ENCODE data around the gene LLPH. TPM values are rescaled to one million over a fixed set of nuclear protein-coding genes. Genes with fewer than 3 reads are reported as not detected.

Gene LLPH
- polyA plus RNA-seq, 1 of the 3 experiments (the other 2 are of a cell fraction) = 7.4 TPM

DNA sequence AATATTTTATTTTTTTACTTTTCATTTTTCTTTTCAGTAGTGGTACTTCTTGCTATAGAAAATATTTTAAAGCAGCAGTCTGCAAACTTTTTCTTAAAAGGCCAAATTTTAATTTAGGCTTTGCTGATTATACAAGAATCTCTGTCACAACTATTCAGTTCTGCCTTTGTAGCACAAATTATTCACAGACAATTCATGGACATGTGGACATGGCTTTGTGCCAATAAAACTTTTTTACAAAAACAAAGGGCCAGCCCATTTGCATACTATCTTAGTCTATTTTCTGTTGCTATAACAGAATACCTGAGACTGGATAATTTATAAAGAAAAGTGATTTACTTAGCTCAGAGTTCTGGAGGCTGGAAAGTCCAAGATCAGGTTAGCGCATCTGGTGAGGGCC lies 17.1 kb downstream of the LLPH start:
- no peaks in the 10 kb centered on the region for H4K20me1 ChIP-seq (ENCODE audit: insufficient read depth)
- H3K36me3 ChIP-seq (replicated peaks in 1 of 2; ENCODE audit: control insufficient read depth in 1 of 2, insufficient read depth in 2 of 2, low read length in 1 of 2) = no peaks in the 10 kb centered on the region
- H3K4me1 ChIP-seq (ENCODE audit: control insufficient read depth in 1 of 2, insufficient read depth in 2 of 2, low read depth in 1 of 2, low read length in 1 of 2) = peaks cover 0 to 8% of the 10 kb centered on the region in 2 experiments; a peak in 1 of 4 replicates
- no peaks in the 10 kb centered on the region for H3K9me3 ChIP-seq
- no peak overlapping the region for H3K27ac ChIP-seq (ENCODE audit: low read depth in 2 of 2, low read length in 1 of 2)
- TF ChIP-seq TCF12 (IDR thresholded peaks at IDR 0.05) (no peak), YY1 (IDR thresholded peaks at IDR 0.05; ENCODE audit: low read depth) (no peak), FOXM1 (IDR thresholded peaks at IDR 0.05; ENCODE audit: low read depth) (no peak), EZH2phosphoT487 (IDR thresholded peaks at IDR 0.05; ENCODE audit: borderline replicate concordance, low read depth) (no peak), FOSL2 (IDR thresholded peaks at IDR 0.05; ENCODE audit: borderline replicate concordance, low read depth) (no peak), GATA2 (CRISPR knock-in tag; IDR thresholded peaks at IDR 0.05) (no peak), NFIC (IDR thresholded peaks at IDR 0.05; ENCODE audit: borderline replicate concordance) (no peak), RFX5 (IDR thresholded peaks at IDR 0.05; ENCODE audit: low read length) (no peak), MXI1 (IDR thresholded peaks at IDR 0.05; ENCODE audit: low read depth, low read length) (no peak), JUND (IDR thresholded peaks at IDR 0.05) (no peak), SIN3A (IDR thresholded peaks at IDR 0.05; ENCODE audit: borderline replicate concordance, low read depth, low read length) (no peak), SMC3 (IDR thresholded peaks at IDR 0.05; ENCODE audit: low read depth, low read length) (no peak)
- TF ChIP-seq, protein P1, sequence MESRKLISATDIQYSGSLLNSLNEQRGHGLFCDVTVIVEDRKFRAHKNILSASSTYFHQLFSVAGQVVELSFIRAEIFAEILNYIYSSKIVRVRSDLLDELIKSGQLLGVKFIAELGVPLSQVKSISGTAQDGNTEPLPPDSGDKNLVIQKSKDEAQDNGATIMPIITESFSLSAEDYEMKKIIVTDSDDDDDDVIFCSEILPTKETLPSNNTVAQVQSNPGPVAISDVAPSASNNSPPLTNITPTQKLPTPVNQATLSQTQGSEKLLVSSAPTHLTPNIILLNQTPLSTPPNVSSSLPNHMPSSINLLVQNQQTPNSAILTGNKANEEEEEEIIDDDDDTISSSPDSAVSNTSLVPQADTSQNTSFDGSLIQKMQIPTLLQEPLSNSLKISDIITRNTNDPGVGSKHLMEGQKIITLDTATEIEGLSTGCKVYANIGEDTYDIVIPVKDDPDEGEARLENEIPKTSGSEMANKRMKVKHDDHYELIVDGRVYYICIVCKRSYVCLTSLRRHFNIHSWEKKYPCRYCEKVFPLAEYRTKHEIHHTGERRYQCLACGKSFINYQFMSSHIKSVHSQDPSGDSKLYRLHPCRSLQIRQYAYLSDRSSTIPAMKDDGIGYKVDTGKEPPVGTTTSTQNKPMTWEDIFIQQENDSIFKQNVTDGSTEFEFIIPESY (IDR thresholded peaks at IDR 0.05; ENCODE audit: borderline replicate concordance, low read depth) = no peak
- TF ChIP-seq, protein P2, sequence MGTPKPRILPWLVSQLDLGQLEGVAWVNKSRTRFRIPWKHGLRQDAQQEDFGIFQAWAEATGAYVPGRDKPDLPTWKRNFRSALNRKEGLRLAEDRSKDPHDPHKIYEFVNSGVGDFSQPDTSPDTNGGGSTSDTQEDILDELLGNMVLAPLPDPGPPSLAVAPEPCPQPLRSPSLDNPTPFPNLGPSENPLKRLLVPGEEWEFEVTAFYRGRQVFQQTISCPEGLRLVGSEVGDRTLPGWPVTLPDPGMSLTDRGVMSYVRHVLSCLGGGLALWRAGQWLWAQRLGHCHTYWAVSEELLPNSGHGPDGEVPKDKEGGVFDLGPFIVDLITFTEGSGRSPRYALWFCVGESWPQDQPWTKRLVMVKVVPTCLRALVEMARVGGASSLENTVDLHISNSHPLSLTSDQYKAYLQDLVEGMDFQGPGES (IDR thresholded peaks at IDR 0.05; ENCODE audit: low read depth, low read length) = no peak
- TF ChIP-seq, protein P3, sequence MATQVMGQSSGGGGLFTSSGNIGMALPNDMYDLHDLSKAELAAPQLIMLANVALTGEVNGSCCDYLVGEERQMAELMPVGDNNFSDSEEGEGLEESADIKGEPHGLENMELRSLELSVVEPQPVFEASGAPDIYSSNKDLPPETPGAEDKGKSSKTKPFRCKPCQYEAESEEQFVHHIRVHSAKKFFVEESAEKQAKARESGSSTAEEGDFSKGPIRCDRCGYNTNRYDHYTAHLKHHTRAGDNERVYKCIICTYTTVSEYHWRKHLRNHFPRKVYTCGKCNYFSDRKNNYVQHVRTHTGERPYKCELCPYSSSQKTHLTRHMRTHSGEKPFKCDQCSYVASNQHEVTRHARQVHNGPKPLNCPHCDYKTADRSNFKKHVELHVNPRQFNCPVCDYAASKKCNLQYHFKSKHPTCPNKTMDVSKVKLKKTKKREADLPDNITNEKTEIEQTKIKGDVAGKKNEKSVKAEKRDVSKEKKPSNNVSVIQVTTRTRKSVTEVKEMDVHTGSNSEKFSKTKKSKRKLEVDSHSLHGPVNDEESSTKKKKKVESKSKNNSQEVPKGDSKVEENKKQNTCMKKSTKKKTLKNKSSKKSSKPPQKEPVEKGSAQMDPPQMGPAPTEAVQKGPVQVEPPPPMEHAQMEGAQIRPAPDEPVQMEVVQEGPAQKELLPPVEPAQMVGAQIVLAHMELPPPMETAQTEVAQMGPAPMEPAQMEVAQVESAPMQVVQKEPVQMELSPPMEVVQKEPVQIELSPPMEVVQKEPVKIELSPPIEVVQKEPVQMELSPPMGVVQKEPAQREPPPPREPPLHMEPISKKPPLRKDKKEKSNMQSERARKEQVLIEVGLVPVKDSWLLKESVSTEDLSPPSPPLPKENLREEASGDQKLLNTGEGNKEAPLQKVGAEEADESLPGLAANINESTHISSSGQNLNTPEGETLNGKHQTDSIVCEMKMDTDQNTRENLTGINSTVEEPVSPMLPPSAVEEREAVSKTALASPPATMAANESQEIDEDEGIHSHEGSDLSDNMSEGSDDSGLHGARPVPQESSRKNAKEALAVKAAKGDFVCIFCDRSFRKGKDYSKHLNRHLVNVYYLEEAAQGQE (IDR thresholded peaks at IDR 0.05; ENCODE audit: low read depth, low read length) = no peak
- ChIA-PET POLR2A (no interaction called here), CTCF (no interaction called here)
- 100% methylated on average over 1 of the region's 1 CpG for WGBS (ENCODE audit: low lambda C conversion rate)
- no peak overlapping the region for H2AFZ ChIP-seq (ENCODE audit: low read depth)
- H3F3A ChIP-seq (replicated peaks; ENCODE audit: insufficient read depth) = peaks cover under 1% of the 10 kb centered on the region
- no peak overlapping the region for H3K9ac ChIP-seq
- H3K4me3 ChIP-seq (ENCODE audit: low read depth in 2 of 2, low read length in 1 of 2) = no peak overlapping the region
- no peaks in the 10 kb centered on the region for H3K9me2 ChIP-seq
- no peak for DNase-seq
- H3K4me2 ChIP-seq = no peak overlapping the region
- H3K79me2 ChIP-seq (ENCODE audit: insufficient read depth) = no peaks in the 10 kb centered on the region
- no peaks in the 10 kb centered on the region for H3K27me3 ChIP-seq (ENCODE audit: insufficient read depth)

Measured in SK-N-SH (cell line).